HepG2 (cell line): Measurements from ENCODE around the gene SYMPK. TPM values are rescaled to one million over a fixed set of nuclear protein-coding genes. Genes with fewer than 3 reads are reported as not detected.

Source experiments
- AGO1 ChIP-seq: fragments of 200-400 bp; formaldehyde crosslinking; IDR thresholded peaks from 2 replicates; pipeline ENCODE4 v1.6.1; 2017; ENCODE audit warnings: mild to moderate bottlenecking, low read depth, low read length, moderate library complexity; ENCODE audit not compliant: poor library complexity, severe bottlenecking
- GZF1 ChIP-seq: sonication (generic); formaldehyde crosslinking; IDR thresholded peaks from 2 replicates; pipeline ENCODE4 v1.5.1; 2020; ENCODE audit warnings: mild to moderate bottlenecking, missing genetic modification reagents
- HOXD1 ChIP-seq: sonication (generic); formaldehyde crosslinking; IDR thresholded peaks from 2 replicates; pipeline ENCODE4 v1.5.0; 2020; ENCODE audit warnings: missing genetic modification reagents
- MAF1 ChIP-seq: sonication (generic); formaldehyde crosslinking; IDR thresholded peaks from 2 replicates; pipeline ENCODE4 v1.5.0; 2020; ENCODE audit warnings: missing genetic modification reagents, borderline replicate concordance
- MAFK ChIP-seq, 2 experiments: IDR thresholded peaks in 1 of 2; conservative IDR thresholded peaks in 1 of 2; 2 replicates each; pipeline ENCODE4 v1.6.1; 2011; ENCODE audit warnings: improper control_type of control experiment in 2 of 2, low read length in 2 of 2
- MYC ChIP-seq: sonication (generic); formaldehyde crosslinking; IDR thresholded peaks from 2 replicates; pipeline ENCODE4 v1.9.0; 2021; ENCODE audit warnings: missing genetic modification reagents, borderline replicate concordance
- POLR2A ChIP-seq, 2 experiments: IDR thresholded peaks; 2 replicates each; pipeline ENCODE4 v1.6.1; 2011; ENCODE audit warnings: low read depth in 2 of 2, low read length in 2 of 2, mild to moderate bottlenecking in 1 of 2, moderate library complexity in 1 of 2; ENCODE audit not compliant: insufficient read depth in 1 of 2
- SIX1 ChIP-seq: sonication (generic); formaldehyde crosslinking; IDR thresholded peaks from 2 replicates; pipeline ENCODE4 v1.4.0; 2020; ENCODE audit warnings: missing genetic modification reagents, borderline replicate concordance
- TCF7 ChIP-seq: sonication (generic); IDR thresholded peaks from 2 replicates; pipeline ENCODE4 v1.6.1; 2016; ENCODE audit warnings: antibody characterized with exemption, low read depth
- polyA plus RNA-seq, 8 experiments: library from polyadenylated mRNA; depleted of rRNA in 3 of 8; stranded (reverse) in 7 of 8; unstranded in 1 of 8; fragments of >200 nt; fragmentation: Illumina TruSeq in 4 of 8; extraction: Trizol in 4 of 8; gene quantifications; 2 replicates each; pipeline versions ENCODE4 v1.2.1 to v1.2.3, GENCODE V29; 2011 to 2016; ENCODE audit warnings: low read depth in 4 of 8, missing spikeins in 1 of 8, mixed read lengths in 1 of 8; ENCODE audit not compliant: insufficient read depth in 1 of 8
- total RNA-seq, 5 experiments: library from RNA; depleted of rRNA; stranded (reverse); fragments of >200 nt; fragmentation: Illumina TruSeq; extraction: Trizol; gene quantifications; 2 replicates each; pipeline ENCODE4 v1.2.3, GENCODE V29; 2016; ENCODE audit warnings: low read depth in 1 of 5
- TF ChIP-seq, protein P1 (sequence below): sonication (generic); formaldehyde crosslinking; IDR thresholded peaks from 2 replicates; pipeline ENCODE4 v1.4.0; 2020; ENCODE audit warnings: missing genetic modification reagents, borderline replicate concordance
- TF ChIP-seq, protein P2 (sequence below): sonication (generic); formaldehyde crosslinking; IDR thresholded peaks from 2 replicates; pipeline ENCODE4 v1.5.0; 2020; ENCODE audit warnings: mild to moderate bottlenecking, missing genetic modification reagents
- TF ChIP-seq, protein P3 (sequence below): sonication (generic); formaldehyde crosslinking; IDR thresholded peaks from 2 replicates; pipeline ENCODE4 v1.4.0; 2020; ENCODE audit warnings: missing genetic modification reagents, mild to moderate bottlenecking, borderline replicate concordance
- TF ChIP-seq, protein P4 (sequence below): sonication (generic); formaldehyde crosslinking; IDR thresholded peaks from 2 replicates; pipeline ENCODE4 v1.5.1; 2020; ENCODE audit warnings: mild to moderate bottlenecking, missing genetic modification reagents, borderline replicate concordance
- TF ChIP-seq, protein P5 (sequence below): sonication (generic); formaldehyde crosslinking; conservative IDR thresholded peaks from 2 replicates; pipeline ENCODE4 v1.8.0; 2022; ENCODE audit warnings: mild to moderate bottlenecking, moderate library complexity, missing genetic modification reagents

The SYMPK gene
- total and polyA plus RNA-seq, 2 of the 13 experiments (the other 11 are each of a cell fraction or from before 2014, with no cell fraction given), result 21.9 to 55.7 TPM

DNA sequence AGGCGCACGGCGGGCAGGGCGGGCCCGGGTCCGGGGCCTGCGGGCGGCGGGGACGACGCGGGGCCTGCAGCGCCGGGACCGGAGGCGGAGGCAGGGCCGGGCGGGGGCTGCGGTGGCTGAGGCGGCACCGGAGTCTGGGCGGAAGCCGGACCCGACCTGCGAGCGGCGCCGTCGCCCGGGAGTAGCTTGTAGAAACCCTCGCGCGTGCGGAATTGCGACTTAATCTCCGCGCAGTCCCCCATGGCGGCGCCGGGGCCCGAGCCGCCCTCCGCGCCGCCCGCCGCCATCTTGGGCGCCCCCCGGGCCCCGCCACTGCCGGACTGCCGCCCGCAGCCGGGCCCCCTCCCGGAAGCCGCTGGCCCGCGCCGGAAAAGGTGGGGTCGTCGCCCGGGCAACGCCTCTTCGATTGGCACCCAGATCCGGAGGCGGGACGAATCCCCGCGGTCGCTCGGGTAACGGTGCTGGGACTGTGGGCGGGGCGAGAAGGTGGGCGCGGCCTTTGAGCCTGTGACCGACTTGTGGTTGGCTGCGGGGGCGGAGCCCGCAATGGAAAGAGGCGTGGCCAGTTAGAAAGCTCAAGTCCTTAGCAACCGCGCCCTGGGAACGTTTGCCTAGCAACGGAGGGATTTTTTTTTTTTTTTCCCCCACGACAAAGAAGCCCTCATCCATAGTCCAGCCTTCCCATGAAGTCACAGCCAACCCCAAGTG lies 70.3 kb downstream of the SYMPK start, which contains the start of gene DMWD (continued):
- TF ChIP-seq, protein P1, sequence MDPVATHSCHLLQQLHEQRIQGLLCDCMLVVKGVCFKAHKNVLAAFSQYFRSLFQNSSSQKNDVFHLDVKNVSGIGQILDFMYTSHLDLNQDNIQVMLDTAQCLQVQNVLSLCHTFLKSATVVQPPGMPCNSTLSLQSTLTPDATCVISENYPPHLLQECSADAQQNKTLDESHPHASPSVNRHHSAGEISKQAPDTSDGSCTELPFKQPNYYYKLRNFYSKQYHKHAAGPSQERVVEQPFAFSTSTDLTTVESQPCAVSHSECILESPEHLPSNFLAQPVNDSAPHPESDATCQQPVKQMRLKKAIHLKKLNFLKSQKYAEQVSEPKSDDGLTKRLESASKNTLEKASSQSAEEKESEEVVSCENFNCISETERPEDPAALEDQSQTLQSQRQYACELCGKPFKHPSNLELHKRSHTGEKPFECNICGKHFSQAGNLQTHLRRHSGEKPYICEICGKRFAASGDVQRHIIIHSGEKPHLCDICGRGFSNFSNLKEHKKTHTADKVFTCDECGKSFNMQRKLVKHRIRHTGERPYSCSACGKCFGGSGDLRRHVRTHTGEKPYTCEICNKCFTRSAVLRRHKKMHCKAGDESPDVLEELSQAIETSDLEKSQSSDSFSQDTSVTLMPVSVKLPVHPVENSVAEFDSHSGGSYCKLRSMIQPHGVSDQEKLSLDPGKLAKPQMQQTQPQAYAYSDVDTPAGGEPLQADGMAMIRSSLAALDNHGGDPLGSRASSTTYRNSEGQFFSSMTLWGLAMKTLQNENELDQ, result no peak
- no peak for TF ChIP-seq SIX1 (CRISPR knock-in tag)
- TF ChIP-seq, protein P2, sequence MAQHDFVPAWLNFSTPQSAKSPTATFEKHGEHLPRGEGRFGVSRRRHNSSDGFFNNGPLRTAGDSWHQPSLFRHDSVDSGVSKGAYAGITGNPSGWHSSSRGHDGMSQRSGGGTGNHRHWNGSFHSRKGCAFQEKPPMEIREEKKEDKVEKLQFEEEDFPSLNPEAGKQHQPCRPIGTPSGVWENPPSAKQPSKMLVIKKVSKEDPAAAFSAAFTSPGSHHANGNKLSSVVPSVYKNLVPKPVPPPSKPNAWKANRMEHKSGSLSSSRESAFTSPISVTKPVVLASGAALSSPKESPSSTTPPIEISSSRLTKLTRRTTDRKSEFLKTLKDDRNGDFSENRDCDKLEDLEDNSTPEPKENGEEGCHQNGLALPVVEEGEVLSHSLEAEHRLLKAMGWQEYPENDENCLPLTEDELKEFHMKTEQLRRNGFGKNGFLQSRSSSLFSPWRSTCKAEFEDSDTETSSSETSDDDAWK (CRISPR knock-in tag), result no peak
- no peak for TF ChIP-seq GZF1 (CRISPR knock-in tag)
- TF ChIP-seq, protein P3, sequence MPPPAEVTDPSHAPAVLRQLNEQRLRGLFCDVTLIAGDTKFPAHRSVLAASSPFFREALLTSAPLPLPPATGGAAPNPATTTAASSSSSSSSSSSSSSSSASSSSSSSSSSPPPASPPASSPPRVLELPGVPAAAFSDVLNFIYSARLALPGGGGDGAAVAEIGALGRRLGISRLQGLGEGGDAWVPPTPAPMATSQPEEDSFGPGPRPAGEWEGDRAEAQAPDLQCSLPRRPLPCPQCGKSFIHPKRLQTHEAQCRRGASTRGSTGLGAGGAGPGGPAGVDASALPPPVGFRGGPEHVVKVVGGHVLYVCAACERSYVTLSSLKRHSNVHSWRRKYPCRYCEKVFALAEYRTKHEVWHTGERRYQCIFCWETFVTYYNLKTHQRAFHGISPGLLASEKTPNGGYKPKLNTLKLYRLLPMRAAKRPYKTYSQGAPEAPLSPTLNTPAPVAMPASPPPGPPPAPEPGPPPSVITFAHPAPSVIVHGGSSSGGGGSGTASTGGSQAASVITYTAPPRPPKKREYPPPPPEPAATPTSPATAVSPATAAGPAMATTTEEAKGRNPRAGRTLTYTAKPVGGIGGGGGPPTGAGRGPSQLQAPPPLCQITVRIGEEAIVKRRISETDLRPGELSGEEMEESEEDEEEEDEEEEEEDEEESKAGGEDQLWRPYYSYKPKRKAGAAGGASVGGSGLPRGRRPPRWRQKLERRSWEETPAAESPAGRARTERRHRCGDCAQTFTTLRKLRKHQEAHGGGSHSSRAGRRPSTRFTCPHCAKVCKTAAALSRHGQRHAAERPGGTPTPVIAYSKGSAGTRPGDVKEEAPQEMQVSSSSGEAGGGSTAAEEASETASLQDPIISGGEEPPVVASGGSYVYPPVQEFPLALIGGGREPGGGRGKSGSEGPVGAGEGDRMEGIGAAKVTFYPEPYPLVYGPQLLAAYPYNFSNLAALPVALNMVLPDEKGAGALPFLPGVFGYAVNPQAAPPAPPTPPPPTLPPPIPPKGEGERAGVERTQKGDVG (CRISPR knock-in tag), result no peak
- no peak for TF ChIP-seq TCF7
- no peak for TF ChIP-seq MAFK (conservative IDR thresholded peaks at IDR 0.05 in 1 of 2, IDR thresholded peaks at IDR 0.05 in 1 of 2; ENCODE audit: low read length in 2 of 2)
- TF ChIP-seq MAF1, result no peak
- TF ChIP-seq AGO1, result no peak
- TF ChIP-seq, protein P4, sequence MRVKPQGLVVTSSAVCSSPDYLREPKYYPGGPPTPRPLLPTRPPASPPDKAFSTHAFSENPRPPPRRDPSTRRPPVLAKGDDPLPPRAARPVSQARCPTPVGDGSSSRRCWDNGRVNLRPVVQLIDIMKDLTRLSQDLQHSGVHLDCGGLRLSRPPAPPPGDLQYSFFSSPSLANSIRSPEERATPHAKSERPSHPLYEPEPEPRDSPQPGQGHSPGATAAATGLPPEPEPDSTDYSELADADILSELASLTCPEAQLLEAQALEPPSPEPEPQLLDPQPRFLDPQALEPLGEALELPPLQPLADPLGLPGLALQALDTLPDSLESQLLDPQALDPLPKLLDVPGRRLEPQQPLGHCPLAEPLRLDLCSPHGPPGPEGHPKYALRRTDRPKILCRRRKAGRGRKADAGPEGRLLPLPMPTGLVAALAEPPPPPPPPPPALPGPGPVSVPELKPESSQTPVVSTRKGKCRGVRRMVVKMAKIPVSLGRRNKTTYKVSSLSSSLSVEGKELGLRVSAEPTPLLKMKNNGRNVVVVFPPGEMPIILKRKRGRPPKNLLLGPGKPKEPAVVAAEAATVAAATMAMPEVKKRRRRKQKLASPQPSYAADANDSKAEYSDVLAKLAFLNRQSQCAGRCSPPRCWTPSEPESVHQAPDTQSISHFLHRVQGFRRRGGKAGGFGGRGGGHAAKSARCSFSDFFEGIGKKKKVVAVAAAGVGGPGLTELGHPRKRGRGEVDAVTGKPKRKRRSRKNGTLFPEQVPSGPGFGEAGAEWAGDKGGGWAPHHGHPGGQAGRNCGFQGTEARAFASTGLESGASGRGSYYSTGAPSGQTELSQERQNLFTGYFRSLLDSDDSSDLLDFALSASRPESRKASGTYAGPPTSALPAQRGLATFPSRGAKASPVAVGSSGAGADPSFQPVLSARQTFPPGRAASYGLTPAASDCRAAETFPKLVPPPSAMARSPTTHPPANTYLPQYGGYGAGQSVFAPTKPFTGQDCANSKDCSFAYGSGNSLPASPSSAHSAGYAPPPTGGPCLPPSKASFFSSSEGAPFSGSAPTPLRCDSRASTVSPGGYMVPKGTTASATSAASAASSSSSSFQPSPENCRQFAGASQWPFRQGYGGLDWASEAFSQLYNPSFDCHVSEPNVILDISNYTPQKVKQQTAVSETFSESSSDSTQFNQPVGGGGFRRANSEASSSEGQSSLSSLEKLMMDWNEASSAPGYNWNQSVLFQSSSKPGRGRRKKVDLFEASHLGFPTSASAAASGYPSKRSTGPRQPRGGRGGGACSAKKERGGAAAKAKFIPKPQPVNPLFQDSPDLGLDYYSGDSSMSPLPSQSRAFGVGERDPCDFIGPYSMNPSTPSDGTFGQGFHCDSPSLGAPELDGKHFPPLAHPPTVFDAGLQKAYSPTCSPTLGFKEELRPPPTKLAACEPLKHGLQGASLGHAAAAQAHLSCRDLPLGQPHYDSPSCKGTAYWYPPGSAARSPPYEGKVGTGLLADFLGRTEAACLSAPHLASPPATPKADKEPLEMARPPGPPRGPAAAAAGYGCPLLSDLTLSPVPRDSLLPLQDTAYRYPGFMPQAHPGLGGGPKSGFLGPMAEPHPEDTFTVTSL (CRISPR knock-in tag), result no peak
- TF ChIP-seq, protein P5, sequence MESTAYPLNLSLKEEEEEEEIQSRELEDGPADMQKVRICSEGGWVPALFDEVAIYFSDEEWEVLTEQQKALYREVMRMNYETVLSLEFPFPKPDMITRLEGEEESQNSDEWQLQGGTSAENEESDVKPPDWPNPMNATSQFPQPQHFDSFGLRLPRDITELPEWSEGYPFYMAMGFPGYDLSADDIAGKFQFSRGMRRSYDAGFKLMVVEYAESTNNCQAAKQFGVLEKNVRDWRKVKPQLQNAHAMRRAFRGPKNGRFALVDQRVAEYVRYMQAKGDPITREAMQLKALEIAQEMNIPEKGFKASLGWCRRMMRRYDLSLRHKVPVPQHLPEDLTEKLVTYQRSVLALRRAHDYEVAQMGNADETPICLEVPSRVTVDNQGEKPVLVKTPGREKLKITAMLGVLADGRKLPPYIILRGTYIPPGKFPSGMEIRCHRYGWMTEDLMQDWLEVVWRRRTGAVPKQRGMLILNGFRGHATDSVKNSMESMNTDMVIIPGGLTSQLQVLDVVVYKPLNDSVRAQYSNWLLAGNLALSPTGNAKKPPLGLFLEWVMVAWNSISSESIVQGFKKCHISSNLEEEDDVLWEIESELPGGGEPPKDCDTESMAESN, result no peak
- no peak for TF ChIP-seq HOXD1 (CRISPR knock-in tag)
- no peak for TF ChIP-seq MYC
- TF ChIP-seq POLR2A (IDR thresholded peaks at IDR 0.05; ENCODE audit: insufficient read depth in 1 of 2, low read depth in 2 of 2, low read length in 2 of 2), result peak; percentile 64 to 76
